ENCODE results near the gene PAMR1.

DNA sequence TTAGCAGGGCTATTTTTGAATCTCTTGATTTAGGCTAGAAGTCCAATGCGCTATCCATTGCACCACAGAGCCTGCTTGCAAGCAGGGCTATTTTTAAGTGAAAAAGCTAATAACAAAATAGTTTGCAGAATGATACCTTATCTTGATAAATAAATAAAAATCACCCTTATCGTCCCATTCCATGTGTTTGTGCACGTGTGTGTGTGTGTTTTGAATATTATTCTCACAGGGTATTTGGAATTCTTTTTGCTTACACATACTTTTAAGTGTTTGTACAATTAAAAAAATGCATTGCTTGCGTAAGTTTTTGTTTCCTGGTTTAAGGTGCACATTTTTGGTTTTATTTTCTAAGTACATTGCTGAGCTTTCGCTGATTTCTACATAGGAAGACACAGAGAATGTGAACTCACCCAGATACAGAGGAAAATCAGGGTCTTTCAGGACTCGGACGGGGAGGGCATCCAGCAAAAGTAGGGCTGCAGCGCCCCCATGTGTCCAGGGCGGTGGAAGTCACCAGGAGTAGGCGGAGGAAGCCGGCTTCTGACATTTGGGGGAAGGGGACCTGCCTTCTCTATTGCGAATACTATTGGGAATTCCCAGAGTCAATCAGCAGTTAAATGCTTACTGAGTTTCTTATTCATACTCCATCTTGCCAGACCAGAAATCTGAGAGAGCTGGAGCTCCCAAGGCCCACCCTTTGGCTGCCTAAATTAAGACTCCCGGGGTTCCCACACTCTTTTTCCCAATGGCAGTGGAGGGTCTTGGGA lies 133.3 kb downstream of the PAMR1 start:
- TF ChIP-seq, protein P1, sequence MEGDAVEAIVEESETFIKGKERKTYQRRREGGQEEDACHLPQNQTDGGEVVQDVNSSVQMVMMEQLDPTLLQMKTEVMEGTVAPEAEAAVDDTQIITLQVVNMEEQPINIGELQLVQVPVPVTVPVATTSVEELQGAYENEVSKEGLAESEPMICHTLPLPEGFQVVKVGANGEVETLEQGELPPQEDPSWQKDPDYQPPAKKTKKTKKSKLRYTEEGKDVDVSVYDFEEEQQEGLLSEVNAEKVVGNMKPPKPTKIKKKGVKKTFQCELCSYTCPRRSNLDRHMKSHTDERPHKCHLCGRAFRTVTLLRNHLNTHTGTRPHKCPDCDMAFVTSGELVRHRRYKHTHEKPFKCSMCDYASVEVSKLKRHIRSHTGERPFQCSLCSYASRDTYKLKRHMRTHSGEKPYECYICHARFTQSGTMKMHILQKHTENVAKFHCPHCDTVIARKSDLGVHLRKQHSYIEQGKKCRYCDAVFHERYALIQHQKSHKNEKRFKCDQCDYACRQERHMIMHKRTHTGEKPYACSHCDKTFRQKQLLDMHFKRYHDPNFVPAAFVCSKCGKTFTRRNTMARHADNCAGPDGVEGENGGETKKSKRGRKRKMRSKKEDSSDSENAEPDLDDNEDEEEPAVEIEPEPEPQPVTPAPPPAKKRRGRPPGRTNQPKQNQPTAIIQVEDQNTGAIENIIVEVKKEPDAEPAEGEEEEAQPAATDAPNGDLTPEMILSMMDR (IDR thresholded peaks at IDR 0.05) = peak; percentile 70 to 93 (median 87)
- no peak for TF ChIP-seq POLR2A (IDR thresholded peaks at IDR 0.05)
